HG03097 (cell line): ENCODE results near the gene GSDMA.
A peak's percentile ranks its signal among the peaks of the same experiment; 100 is the strongest.

Experiments used
- ATAC-seq: cut with Tn5 transposase; IDR thresholded peaks from one replicate; pipeline ENCODE4 v1.9.1; 2021; ENCODE audit not compliant: unreplicated experiment, low FRiP score

GSDMA gene

DNA sequence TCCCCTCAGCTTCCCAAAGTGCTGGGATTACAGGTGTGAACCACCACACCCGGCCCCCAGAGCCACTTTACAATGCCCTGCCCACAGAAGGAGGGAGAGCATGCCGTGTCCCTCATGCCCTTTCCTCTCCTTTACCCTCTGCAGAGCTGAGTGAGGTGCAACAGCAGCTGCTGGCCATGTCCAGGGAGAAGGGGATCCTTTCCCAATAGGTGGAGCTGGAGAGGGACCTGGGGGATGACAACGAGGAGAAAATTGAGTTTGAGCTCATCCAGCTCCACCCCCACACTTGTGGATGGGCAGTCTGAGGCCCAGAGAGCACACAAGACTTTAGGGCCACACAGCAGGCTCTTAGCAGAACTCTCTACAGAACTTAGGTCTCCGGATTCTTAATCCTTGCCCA, 7.9 kb upstream of the GSDMA start:
- no peak for ATAC-seq

DNA sequence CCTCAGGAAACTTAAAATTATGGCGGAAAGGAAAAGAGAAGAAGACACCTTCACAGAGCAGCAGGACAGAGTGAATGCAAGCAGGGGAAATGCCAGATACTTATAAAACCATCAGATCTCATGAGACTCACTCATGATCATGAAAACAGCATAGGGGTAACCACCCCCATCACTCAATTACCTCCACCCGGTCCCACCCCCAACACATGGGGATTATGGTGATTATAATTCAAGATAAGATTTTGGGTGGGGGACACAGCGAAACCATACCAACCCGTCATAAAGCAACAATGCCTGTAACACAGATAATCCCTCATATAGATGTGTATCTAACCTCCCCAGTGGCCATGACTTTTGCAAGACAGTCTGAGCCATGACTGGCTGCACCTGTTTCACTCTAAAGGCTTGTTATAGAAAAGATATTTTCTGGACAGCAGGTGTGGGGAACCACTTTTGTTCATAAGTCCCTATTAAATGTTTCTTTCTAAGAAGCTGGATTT, 7.0 kb upstream of the GSDMA start:
- no peak for ATAC-seq

DNA sequence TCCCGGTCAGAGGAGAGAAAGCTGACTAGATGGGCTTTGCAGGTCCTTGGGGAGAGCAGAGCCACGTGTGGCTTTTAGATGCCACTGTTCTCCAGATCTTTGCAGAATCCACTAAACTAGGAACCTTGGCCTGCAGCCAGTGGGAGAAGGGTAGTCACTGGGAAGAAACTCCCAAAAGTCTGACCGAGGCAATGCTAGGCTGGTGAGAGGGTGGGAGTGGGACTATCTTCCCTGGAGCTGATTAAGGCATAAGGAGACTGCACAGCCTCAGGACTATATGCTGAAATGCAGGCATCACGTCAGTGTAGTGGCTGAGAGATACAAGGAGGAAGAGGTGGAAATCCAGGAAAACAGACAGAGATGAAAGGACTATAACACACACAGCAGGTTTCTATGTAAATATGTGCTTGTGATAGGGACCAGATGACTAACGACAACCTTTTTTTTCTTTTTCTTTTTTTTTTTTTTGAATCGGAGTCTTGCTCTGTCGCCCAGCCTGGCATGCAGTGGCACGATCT, 2.2 kb upstream of the GSDMA start:
- no peak for ATAC-seq

DNA sequence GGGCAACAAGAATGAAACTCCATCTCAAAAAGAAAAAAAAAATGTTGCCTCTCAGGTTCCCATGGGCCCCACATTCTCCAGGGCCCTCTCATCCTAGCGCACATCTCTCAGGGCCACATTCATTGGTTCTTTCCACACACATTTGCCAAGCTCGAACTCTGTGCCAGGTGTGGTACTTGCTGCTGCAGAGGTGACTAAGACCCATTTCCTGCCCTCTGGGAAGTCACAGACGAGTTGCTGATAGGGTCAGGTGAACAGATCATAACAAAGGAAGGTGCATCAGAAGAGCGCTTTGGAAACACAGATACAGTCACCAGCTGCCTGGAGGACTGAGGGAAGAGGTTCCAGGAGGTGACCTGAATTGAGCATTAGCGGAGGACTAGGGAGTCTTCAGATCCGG, 1.0 kb downstream of the GSDMA start:
- ATAC-seq, result no peak

DNA sequence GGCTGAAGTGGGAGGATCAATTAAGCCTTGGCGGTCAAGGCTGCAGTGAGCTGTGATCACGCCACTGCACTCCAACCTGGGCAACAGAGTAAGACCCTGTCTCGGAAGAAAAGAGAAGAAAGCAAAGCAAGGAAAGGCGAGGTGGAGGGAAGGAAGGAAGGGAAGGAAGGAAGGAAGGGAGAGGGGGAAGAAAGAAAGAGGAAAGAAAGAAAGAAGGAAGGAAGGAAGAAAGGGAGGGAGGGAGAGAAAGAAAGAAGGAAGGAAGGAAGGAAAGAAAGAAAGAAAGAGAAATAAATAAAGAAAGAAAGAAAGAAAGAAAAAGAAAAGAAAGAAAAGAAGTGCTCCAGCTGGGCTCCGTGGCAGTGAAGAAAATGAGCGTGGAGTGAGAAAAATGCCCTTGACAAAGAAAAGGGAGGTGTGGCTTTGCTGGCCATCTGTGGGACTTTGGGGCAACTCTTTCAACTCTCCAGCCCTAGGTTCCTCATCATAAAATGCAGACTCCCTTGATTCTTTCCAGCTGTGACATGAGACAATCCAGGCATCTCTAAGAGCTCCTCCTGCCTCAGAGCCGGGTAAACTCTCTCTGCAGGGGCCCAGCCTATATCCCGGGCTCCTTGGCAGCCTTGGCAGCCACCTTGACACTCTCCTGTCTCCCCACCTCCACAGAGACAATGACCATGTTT, 2.4 kb downstream of the GSDMA start:
- ATAC-seq, result no peak

DNA sequence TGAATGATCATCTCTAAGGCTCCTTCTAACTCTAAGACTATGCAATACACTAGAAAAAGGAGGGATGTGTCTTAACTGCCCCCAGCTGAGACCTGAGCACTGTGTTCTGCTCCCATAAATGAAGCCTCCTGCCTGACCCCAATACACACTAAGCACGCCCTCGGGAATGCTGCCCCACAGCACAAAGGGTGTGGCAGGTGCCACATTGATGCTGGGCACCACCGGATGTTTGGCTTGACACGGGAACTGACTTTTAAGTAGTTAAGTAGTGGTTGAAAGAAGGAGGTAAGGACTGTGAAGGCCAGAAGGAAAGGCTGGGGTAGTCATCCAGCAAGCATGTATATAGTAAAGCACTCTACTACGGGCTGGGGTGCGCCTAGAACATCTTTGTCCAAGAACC, 4.0 kb downstream of the GSDMA start:
- no peak for ATAC-seq

DNA sequence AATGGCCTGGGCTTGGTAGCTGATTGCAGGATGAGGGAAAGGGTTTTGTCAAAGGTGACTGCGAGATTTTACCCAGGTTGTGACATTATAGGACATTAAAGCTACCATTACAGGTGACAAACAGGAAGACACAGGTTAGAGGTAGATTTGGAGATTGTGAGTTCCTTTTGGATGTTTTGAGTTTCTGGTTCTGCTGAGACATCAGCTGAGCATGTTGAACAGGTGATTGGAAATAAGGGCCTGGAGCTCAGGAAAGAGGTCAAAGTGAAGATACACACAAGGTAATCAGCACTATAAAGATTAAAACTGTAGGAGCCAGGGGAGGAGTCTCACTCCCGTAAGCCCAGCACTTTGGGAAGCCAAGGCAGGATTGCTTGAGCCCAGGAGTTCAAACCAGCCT, 6.0 kb downstream of the GSDMA start:
- no peak for ATAC-seq

DNA sequence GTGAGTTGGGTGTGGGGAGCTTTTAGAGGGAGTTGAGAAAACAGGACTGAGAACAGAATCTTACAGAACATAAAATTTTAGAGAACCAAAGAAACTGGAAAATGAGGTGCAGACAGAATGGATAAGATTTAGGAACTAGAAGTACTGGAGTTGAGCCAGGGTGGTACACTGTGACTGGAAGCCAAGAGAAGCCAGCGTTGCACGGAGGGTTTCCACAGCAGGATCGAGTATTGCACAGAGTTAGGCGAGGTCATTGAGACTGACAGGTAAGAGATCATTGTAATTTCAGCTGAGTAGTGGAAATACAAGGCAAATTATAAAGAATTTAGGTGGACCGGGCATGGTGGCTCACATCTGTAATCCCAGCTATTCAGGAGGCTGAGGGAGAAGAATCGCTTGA, 6.6 kb downstream of the GSDMA start:
- ATAC-seq, result no peak

DNA sequence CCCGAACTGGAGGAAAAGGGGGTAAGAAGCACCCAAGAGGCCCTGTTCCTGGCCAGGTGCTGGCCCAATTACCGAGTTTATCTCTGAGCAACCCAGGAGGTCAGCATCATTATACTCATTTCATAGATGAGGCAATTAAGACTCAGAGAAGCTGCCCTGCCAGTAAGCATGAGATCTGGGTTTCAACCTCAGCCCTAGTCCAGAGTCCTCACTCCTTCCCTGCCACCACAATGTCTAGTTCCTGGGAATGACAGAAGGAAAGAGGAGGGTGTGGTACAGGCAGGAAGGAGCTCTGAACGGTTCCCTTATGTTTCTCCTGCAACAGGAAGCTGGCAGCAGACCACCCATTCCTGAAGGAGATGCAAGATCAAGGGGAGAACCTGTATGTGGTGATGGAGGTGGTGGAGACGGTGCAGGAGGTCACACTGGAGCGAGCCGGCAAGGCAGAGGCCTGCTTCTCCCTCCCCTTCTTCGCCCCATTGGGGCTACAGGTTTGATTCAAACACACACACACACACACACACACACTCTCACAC, 7.4 kb downstream of the GSDMA start:
- ATAC-seq, result no peak

DNA sequence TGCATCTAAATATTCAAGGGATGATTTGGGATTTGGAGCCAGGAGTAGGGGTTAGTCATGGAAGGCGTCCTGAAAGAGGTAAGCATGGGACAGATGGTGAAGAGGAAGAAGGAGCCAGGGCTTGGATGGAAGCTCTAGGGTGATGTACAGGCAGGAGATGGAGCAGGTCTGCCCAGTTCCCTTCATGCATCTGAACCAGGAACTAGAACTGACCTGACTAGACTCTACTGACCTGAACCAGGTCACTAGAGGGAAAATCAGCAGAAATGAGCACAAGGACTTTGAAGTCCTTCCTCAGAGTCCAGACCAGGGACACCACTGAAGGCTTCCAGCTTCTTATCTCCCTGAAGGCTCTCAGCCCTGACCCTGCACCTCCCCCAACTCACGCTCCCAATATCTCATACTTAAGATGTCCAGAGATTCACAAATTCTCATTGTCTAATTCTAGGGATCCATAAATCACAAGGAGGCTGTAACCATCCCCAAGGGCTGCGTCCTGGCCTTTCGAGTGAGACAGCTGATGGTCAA, 8.3 kb downstream of the GSDMA start:
- ATAC-seq, result no peak

DNA sequence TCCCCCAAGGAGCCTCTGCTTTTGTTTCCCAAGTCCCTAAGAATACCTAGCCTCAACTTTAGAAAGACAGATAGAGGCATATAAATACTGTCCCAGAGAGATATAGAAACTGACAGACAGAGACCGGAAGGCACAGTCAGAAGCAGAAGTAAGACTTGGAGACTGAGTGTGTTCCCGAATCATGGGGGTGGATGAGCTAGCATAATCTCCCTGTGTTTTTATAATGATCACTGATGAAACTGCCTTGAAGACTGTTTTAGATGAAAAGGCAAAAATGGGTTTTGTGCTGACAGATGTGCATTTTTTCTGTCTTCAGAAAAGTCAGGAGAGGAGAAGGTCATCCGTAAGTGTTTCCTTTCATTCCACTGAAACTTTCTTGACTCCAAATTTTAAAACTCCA, 9.5 kb downstream of the GSDMA start:
- ATAC-seq, result no peak

DNA sequence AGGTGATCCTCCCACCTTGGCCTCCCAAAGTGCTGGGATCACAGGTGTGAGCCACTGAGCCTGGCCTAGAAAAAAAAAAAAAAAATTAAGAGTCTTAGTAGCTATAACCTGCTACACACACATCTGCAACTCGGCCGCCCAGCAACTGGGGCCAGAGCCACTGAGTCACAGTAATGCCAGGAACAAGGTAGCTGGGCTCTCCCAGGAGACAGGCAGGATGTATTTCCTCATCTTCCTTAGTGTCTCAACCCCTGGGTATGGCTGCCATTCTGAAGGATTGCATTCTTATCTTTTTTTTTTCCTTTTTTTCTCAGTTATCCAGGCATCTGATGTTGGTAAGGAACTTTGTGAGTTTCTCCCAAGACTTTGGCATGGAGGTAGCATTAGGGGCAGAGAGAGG, 10.7 kb downstream of the GSDMA start:
- no peak for ATAC-seq

DNA sequence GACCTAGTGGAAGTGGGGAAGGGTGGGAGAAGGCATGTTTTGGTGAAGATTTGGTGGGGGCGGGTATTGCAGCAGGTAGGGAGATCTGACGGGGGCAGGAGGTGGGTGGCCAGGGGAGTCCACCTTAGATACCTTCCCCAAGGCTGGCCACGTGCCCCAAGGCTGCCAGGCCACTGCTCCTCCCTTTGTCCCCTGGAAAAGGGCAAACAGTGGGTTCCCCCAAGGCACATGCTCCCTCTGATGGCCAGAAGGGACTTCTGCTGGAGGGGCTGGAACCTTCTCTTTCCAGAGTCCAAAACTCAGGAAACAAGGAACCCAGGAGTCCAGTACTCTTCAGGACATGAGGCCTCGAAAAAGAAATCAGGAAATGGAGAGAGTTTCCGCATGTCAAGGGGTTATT, 11.6 kb downstream of the GSDMA start:
- ATAC-seq, result no peak

DNA sequence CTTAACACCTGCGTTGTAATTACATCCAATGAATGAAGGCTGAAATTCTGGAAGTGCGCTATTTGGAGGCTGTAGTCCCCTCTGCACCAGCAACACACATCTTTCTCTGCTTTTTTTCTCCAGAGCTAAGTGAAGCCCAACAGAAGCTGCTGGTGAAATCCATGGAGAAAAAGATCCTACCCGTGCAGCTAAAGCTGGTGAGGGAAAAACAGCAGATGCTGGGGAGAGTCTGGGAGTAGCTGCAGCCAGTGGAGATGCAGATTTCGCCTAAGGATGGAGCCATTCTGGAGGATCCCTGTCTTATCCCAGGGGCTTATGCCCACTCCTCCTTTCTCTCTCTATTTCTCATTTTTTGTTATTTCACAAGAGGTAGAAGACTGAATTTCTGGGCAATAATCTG, 13.0 kb downstream of the GSDMA start:
- no peak for ATAC-seq

DNA sequence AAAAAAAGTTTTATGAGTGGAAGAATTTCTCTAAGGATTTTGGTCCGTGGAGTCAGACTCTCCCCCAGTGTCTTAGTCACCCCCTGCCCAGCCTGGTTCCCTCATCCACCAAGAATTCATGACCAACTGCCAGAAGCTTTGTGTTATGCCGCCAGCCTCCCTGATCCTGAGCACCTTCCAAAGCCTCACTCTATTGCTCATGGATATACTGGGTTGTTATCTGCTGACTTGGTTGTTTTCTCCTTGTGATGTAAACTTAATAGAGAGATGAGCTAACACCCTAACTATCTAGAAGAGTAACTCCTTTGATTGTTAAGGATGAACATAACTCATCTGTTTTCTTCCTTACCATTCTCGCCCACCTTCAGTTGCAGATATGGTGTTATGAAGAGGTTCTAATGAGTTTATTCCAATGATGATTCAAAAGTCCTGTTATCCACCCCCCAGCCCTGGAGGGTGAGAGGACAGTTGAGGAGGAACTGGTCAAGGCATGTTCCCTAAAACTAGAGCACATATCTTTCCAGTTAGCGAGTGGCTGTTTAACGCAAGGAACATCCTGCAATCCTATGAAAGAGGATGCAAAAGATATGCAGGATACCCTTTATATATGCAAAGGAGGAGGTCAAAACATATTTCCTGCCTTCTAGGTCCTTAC, 16.3 kb downstream of the GSDMA start:
- no peak for ATAC-seq

DNA sequence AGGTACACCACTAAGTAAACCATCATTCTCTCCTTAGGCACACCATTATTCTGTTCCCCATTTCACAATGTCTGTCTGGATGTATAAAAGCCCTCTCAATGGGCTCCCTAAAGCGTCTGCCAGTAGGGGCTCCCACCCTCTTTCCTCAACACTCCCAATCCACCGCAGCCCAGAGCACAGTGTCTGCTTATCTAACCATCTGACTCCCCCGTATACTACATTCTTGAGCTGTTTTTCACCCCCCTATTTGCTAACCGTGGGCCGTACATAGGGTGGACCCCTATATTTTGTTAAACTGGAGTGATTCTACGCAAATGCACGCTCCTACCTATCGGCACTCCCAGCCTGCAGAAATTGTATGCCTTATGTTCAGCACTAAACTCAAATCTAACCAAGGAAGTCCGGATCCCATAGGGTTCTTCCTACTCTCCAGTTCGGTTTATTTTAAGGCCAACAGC, 17.1 kb downstream of the GSDMA start:
- ATAC-seq, result peak; percentile 13

DNA sequence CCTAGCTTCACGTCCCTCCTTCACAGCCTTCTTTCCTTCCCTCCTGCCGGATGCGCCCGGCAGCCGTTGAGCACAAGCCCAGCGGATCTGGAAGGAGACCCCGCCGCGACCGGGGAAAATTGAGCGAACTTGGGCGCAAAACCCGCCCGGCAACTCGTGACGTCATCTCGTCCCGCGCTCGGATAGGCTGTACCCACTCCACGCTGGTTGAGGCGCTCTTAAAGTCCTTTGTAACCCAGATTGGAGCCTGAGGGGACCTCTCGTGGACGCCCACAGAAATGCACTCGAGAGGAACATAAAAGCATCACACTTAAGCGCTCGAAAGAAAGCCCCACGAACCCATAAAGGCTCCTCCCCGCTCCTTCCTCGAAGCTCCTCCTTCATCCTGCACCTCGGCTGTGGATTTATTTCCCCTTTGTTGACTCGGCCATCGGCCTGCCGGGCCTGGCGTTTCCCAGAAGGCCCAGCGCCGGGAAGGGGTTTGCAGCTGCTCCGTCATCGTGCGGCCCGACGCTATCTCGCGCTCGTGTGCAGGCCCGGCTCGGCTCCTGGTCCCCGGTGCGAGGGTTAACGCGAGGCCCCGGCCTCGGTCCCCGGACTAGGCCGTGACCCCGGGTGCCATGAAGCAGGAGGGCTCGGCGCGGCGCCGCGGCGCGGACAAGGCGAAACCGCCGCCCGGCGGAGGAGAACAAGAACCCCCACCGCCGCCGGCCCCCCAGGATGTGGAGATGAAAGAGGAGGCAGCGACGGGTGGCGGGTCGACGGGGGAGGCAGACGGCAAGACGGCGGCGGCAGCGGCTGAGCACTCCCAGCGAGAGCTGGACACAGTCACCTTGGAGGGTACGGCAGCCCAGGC, 17.8 kb downstream of the GSDMA start, which contains the start of gene PSMD3:
Gene PSMD3, plus strand, starts transcription at position 457 of the 856 bp plus-strand sequence. Its CDS starts 164 bp downstream, at position 621.
- peak; percentile 94 for ATAC-seq

DNA sequence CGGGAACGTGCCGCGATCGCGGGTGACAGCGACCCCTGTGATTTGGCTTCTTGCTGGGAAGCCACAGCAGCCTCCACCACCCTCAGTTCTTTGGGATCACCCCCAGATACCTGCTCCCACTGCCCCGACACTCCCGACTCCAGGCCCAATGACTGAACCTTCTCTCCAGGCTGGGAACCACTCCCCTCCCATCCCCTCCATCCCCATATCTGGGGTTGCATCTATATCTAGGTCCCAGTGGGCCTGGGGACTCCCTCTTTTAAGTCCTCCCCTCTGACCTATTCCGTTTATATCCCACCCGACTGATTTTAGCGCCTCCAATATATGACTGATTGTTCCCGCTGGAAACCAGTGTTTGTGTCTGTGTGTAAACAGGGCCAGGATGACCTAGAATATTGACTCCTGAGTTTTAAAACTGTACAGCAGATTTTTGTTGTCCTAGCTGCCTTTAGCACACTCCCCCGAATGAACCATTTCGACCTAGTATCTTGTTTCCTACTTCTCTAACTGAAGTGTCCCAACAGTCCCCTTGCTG, 18.5 kb downstream of the GSDMA start:
- ATAC-seq, result no peak

DNA sequence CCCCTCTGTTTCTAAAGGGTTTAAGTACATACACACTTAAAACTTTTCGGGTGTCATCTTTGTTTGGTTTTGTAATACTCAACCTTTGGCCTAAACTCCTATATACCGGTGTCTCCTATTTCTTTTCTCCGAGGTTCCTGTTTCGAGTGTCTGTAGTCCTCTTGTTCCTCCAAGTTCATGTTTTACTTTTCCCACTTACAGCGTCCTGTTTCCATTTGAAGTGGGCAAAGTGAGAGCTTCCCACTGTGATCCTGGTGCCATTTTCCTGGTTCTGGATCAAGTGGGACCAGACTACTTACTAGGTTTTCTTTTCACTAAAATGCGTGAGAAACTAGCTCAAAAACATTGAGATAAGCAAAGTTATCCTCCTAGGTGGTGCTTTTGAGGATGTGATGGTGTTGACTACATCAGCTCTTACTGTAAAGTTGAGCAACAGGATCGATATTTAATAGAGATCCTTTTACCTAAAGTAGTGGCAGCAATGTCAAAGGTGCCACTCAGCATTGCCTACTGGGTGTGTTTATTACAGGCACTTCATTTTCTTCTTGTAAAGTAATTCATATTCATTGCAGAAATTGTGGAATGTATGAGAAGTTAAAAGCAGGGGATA, 19.1 kb downstream of the GSDMA start:
- ATAC-seq, result no peak
